ENCODE measurements around the gene COL4A2.

COL4A2 gene

GRCh38 chr13:110560601-110561343 is 253.7 kb downstream of the COL4A2 start:
- DNase-seq (ENCODE audit: low read depth) = peak; percentile 55

- peak; percentile 88 for DNase-seq (ENCODE audit: low read depth)
Observed at GRCh38 chr13:110561344-110562035, 254.4 kb downstream of the COL4A2 start, which contains the start of gene RAB20. RAB20 (minus strand) TSS chr13:110561722; CDS start chr13:110561519, 203 bp downstream.

DNA sequence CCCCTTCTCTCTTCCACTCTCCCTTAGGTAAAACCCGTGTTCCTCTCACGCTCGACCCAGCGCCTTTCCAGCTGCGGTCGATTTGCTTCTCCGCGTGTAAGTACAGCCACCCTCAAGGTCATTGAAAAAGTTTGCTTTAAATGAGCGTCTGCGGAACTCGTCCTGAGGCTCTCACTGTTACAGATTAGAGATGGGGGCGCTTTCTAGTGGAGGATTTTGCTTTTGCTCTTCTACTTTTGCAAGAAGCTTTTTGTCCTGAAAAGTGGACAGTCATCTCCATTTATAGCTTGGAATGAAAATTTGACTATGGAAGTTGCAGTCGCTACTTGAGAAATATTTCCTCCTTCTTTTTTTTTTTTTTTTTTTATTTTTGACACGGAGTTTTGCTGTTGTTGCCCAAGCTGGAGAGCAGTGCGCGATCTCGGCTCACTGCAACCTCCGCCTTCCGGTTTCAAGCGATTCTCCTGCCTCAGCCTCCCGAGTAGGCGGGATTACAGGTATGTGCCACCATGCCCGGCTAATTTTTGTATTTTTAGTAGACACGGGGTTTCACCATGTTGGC is 255.0 kb downstream of the COL4A2 start:
- DNase-seq (ENCODE audit: low read depth) = no peak
